ENCODE results near the gene MYRF. TPM values are rescaled to one million over a fixed set of nuclear protein-coding genes. Genes with fewer than 3 reads are reported as not detected.

Gene MYRF
- total and polyA plus RNA-seq, 9 of the 15 experiments (the other 6 are each of a cell fraction or from before 2014, with no cell fraction given): 2.3 to 25.8 (median 7.1) TPM

DNA sequence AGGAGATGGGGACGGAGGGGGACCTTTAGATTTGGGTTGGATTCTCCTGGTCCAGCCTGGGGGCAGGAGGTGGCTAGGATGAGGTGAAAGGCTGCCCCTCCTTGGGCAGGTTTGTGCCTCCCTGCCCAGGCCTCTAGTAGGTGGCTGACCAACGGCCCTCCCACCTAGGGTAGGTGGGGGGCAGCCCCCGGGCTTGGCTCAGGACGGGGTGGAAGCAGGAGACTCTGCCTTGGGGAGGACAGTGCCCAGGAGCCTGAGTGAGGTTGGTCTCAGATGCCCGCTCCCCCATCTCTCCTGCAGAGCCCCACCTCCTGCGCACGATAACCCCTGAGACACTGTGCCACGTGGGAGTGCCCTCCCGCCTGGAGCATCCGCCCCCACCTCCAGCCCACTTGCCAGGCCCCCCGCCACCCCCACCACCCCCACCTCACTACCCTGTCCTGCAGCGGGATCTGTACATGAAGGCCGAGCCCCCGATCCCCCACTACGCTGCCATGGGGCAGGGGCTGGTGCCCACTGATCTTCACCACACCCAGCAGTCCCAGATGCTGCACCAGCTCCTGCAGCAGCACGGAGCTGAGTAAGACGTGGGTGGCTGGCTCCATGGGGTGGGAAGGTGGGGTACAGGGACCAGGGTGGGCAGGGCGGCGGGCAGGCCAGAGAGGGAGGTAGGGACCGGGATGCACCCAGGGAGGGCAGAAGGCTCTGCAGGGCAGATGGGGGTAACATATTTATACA is 17.7 kb downstream of the MYRF start (continued):
- TF ChIP-seq HSF4 (CRISPR knock-in tag; IDR thresholded peaks at IDR 0.05; ENCODE audit: borderline replicate concordance) (no peak), PCBP1 (IDR thresholded peaks at IDR 0.05; ENCODE audit: low read depth, low read length, poor library complexity, severe bottlenecking) (no peak), ZNF41 (CRISPR knock-in tag; conservative IDR thresholded peaks at IDR 0.05) (no peak), MCM2 (IDR thresholded peaks at IDR 0.05; ENCODE audit: low read depth) (no peak), TRIM24 (IDR thresholded peaks at IDR 0.05) (no peak), RBM39 (optimal IDR thresholded peaks at IDR 0.05; ENCODE audit: low read depth, low read length) (no peak), ZNF324 (CRISPR knock-in tag; IDR thresholded peaks at IDR 0.05) (no peak)
- TF ChIP-seq, protein P1, sequence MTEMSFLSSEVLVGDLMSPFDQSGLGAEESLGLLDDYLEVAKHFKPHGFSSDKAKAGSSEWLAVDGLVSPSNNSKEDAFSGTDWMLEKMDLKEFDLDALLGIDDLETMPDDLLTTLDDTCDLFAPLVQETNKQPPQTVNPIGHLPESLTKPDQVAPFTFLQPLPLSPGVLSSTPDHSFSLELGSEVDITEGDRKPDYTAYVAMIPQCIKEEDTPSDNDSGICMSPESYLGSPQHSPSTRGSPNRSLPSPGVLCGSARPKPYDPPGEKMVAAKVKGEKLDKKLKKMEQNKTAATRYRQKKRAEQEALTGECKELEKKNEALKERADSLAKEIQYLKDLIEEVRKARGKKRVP (CRISPR knock-in tag; IDR thresholded peaks at IDR 0.05): no peak
- TF ChIP-seq, protein P2, sequence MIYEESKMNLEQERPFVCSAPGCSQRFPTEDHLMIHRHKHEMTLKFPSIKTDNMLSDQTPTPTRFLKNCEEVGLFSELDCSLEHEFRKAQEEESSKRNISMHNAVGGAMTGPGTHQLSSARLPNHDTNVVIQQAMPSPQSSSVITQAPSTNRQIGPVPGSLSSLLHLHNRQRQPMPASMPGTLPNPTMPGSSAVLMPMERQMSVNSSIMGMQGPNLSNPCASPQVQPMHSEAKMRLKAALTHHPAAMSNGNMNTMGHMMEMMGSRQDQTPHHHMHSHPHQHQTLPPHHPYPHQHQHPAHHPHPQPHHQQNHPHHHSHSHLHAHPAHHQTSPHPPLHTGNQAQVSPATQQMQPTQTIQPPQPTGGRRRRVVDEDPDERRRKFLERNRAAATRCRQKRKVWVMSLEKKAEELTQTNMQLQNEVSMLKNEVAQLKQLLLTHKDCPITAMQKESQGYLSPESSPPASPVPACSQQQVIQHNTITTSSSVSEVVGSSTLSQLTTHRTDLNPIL (CRISPR knock-in tag; IDR thresholded peaks at IDR 0.05): no peak

Measured in K562 (cell line).